Right forelimb (tissue), 1 donor: Measurements from ENCODE around the gene DYNLRB1.

ENCODE experiments used
- DNase-seq: peaks from one replicate; pipeline ENCODE4 v3.0.0-alpha.2; 2018

DYNLRB1 gene

DNA sequence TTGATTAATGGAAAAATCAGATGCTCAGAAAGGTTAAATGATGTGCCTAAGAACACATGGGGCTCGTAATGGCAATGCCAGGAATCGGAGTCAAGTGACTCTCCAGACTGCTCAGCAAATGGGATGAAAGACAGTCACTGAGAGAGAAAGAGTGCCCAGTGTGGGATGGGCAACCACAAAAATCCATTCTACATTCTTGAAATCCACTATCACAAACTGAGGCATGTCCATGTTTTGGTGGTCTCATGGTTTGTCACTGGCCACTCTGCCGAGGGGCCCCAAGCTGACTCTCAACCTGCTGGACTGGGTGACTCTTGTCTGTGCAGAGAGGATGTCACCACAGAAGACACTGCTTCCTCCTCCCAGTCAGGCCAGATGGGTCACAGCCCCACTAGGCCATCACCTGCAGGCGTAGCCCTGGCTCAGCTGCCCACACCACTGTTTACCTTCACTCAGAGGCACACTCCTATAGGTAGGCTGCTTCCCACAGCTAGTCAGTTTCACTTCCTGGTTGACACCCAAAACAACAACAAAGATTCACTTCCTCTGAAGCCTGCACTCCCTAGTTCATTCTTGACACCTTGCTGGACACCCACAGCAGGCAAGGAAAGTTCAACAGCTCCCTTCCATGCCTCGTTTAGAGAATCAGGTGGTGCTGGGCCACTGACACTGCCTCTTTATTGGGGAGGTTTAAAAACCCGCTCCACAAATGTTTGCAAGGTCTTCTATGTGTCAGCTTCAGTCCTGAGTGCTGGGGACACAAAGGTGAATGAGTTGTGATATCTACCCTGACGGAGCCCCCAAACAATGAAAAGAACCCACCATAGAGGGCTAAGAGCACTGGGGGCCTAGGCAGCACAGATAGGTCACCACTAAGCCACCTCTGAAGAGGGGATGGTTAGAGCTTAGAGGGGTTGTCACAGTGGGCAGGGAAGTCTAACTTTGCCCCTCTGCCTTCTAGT, 64.0 kb downstream of the DYNLRB1 start:
- no peak for DNase-seq

DNA sequence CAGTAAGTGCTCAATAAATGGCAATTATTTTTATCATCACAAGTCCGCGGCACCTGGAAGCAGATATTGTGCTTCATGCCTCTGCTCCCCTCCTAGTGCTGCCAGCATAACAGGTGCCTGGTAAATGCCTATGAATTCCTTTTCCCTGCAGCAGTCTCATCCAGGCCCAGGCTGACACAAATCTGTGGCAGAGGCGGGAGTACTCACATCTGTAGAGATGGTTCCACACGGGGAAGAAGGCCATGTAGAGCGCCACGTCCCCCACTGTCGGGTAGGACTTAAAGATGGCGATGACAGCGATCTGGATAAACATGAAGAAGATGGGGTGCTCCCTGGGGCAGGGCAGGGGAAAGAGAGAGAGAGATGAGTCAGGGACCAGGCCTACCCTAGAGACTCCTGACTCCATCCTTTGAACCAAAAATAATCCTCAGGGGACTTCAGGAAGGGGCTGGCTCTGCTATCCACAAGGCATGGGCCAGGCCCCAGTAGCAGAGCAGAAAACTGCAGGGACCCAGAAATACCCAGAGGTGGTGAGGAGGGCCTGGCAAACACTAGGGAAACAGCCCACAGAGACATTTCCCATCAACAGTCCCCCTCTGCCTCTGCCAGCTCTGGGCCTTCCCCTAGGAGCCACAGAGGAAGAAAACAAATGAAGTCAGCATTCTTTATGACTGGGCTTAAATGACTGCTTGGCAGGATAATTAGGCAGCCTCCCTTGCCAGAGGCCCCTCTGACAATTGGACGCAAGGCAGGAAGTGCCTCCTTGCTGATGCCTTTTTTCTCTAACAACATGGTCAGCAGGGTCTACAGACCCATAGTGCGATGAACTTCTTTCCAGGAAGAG, 65.3 kb downstream of the DYNLRB1 start:
- no peak for DNase-seq

GRCh38 chr20:34582221-34582620, 66.0 kb downstream of the DYNLRB1 start:
- DNase-seq = no peak

GRCh38 chr20:34582911-34583310, 66.7 kb downstream of the DYNLRB1 start:
- no peak for DNase-seq

DNA sequence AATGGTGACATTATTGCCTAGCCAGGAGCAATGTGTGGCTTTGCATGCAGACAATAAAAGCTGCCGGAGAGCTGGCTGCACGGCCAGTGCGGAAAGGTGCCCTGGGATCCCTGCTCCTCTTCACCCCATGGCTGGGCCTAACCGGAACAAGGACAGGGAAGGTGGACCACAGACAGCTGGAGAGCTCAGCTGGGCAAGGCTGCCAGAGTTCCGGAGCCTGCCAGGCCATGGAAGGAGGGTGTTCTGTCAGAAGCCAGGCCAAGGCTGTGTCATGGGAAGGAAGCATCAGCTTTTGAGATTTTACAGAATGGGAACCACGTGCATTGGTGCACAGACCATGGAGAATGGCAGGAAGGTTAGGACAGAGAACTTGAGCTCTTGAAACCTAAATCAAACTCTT, 67.3 kb downstream of the DYNLRB1 start:
- DNase-seq = no peak

- no peak for DNase-seq
Observed at GRCh38 chr20:34585019-34585418, 68.8 kb downstream of the DYNLRB1 start.

GRCh38 chr20:34586488-34587163, 70.4 kb downstream of the DYNLRB1 start:
- no peak for DNase-seq
